Left ventricle myocardium superior (tissue), 1 donor: ENCODE measurements around the gene TRAF3IP1. TPM values are rescaled to one million over a fixed set of nuclear protein-coding genes. Genes with fewer than 3 reads are reported as not detected.
"Not testable (repeated sequence)": the region's sequence is repeated elsewhere in the genome, so short reads cannot be mapped to it uniquely, and the experiment has no call there.

Experiments
- ATAC-seq: fragments of 200-7000 bp; cut with Tn5 transposase; one replicate; pipeline ENCODE4 v1.9.1; 2020; ENCODE audit warnings: mild to moderate bottlenecking, moderate library complexity
- DNase-seq: peaks from one replicate; pipeline ENCODE4 v3.0.0-alpha.2; 2020
- intact Hi-C: fragments of 100-400 bp; cut with micrococcal nuclease; formaldehyde crosslinking; loops from one replicate; pipeline ENCODE4 v1.11.0; 2022
- total RNA-seq: library from RNA; stranded (reverse); fragmentation: NEBNext Ultra II Directional; extraction: Animal tissue kit (Norgen Biotek cat#: 25700); gene quantifications from one replicate; pipeline ENCODE4 v1.2.1, GENCODE V29; 2021
- donor health status: DM: no; HTN: yes; CAD: no; lungs with severe emphysema.

The TRAF3IP1 gene
- total RNA-seq, 1 donor from 2014 or later = 13.8 TPM

GRCh38 chr2:238369591-238370040 is 49.3 kb downstream of the TRAF3IP1 start:
- ATAC-seq (peak; percentile 25), DNase-seq (no peak)
- intact Hi-C loops = loop anchor here (5.0 kb wide), 1 partner anchor 93 kb away; no protein-coding TSS in a partner anchor

- DNase-seq (no peak), ATAC-seq (peak; percentile 44)
- intact Hi-C loops = loop anchor here (5.0 kb wide), 1 partner anchor 92 kb away; no protein-coding TSS in a partner anchor
These were observed 49.9 kb downstream of the TRAF3IP1 start for GRCh38 chr2:238370094-238370822.

GRCh38 chr2:238370823-238371372 is 50.6 kb downstream of the TRAF3IP1 start:
- ATAC-seq = peak; percentile 97
- peak; percentile 70 for DNase-seq
- intact Hi-C loops = loop anchor here (5.0 kb wide), 1 partner anchor 91 kb away; no protein-coding TSS in a partner anchor

GRCh38 chr2:238372277-238372676 is 52.0 kb downstream of the TRAF3IP1 start:
- ATAC-seq, DNase-seq: not testable (repeated sequence)
- intact Hi-C loops = loop anchor here (5.0 kb wide), 1 partner anchor 90 kb away; no protein-coding TSS in a partner anchor

GRCh38 chr2:238376884-238377391 is 56.6 kb downstream of the TRAF3IP1 start:
- ATAC-seq (peak; percentile 42), DNase-seq (no peak)
- intact Hi-C loops = no loop called here

- DNase-seq (no peak), ATAC-seq (peak; percentile 91)
- intact Hi-C loops = no loop called here
These were observed 58.1 kb downstream of the TRAF3IP1 start for GRCh38 chr2:238378230-238379095.

GRCh38 chr2:238379096-238379810 is 58.9 kb downstream of the TRAF3IP1 start:
- ATAC-seq (peak; percentile 46), DNase-seq (peak; percentile 30)
- intact Hi-C loops = no loop called here

GRCh38 chr2:238380336-238380735 is 60.0 kb downstream of the TRAF3IP1 start:
- DNase-seq (no peak), ATAC-seq (no peak)
- intact Hi-C loops = no loop called here

- ATAC-seq (no peak), DNase-seq (no peak)
- intact Hi-C loops = no loop called here
These were observed 60.5 kb downstream of the TRAF3IP1 start for GRCh38 chr2:238380785-238381184.

- intact Hi-C loops = no loop called here
- DNase-seq (no peak), ATAC-seq (no peak)
These were observed 61.2 kb downstream of the TRAF3IP1 start for GRCh38 chr2:238381341-238382115.

GRCh38 chr2:238382381-238382781 is 62.1 kb downstream of the TRAF3IP1 start:
- DNase-seq (no peak), ATAC-seq (no peak)
- intact Hi-C loops = no loop called here

GRCh38 chr2:238383135-238383534 is 62.8 kb downstream of the TRAF3IP1 start:
- no peak for ATAC-seq
- intact Hi-C loops = no loop called here
- no peak for DNase-seq

GRCh38 chr2:238383743-238384380 is 63.5 kb downstream of the TRAF3IP1 start:
- DNase-seq (no peak), ATAC-seq (no peak)
- intact Hi-C loops = no loop called here

- ATAC-seq (no peak), DNase-seq (no peak)
- intact Hi-C loops = no loop called here
These were observed 67.0 kb downstream of the TRAF3IP1 start for GRCh38 chr2:238387332-238387731.

- DNase-seq = no peak
- no peak for ATAC-seq
- intact Hi-C loops = no loop called here
These were observed 68.5 kb downstream of the TRAF3IP1 start for GRCh38 chr2:238388794-238389193.

- DNase-seq = peak; percentile 56
These were observed 69.8 kb downstream of the TRAF3IP1 start for GRCh38 chr2:238389988-238390589.

GRCh38 chr2:238391042-238391689 is 70.8 kb downstream of the TRAF3IP1 start:
- intact Hi-C loops = no loop called here
- ATAC-seq (no peak), DNase-seq (no peak)

More at GRCh38 chr2:238389988-238390589, 69.8 kb downstream of the TRAF3IP1 start:
- intact Hi-C loops = no loop called here
- ATAC-seq = peak; percentile 91
